ENCODE results near the gene COL4A4. TPM values are rescaled to one million over a fixed set of nuclear protein-coding genes. Genes with fewer than 3 reads are reported as not detected.

Gene COL4A4
- total and polyA plus RNA-seq, 2 donors (not counting 1 experiment from before 2014, with no cell fraction given): 6.2 to 30.2 TPM

GRCh38 chr2:226971084-226971483 lies 192.9 kb downstream of the COL4A4 start:
- Histone ChIP-seq H4K20me1 (ENCODE audit: control insufficient read depth, insufficient read depth, low read length, poor library complexity, severe bottlenecking) (no peaks in the 10 kb centered on the region), H3K4me2 (replicated peaks; ENCODE audit: low read depth, low read length, poor library complexity, severe bottlenecking) (peak overlapping the region; percentile 74), H3K36me3 (replicated peaks in 1 of 2; ENCODE audit: control extremely low read depth in 1 of 2, control insufficient read depth in 1 of 2, extremely low read depth in 1 of 2, insufficient read depth in 2 of 2, low read length in 1 of 2) (peaks cover 0 to 9% of the 10 kb centered on the region in 2 experiments), H3K27ac (ENCODE audit: low read length in 2 of 2) (peak overlapping the region; percentile 79 to 92), H3K9me3 (ENCODE audit: control extremely low read depth in 1 of 3, control insufficient read depth in 2 of 3, insufficient read depth in 1 of 3, low read length in 2 of 3) (peaks cover 0 to 3% (median 0%) of the 10 kb centered on the region in 3 donors), H3K9ac (ENCODE audit: low read length) (peak overlapping the region; percentile 68), H3K4me3 (ENCODE audit: control extremely low read depth in 1 of 5, extremely low read depth in 1 of 5, insufficient read depth in 1 of 5, low read depth in 2 of 5, low read length in 4 of 5) (peak overlapping the region in 3 of 5 experiments; percentile 7 to 66 (median 41)), H3K79me2 (ENCODE audit: control insufficient read depth, insufficient read depth, low read length) (peaks cover 10% of the 10 kb centered on the region), H2AFZ (ENCODE audit: insufficient read depth, low read depth, low read length, poor library complexity, severe bottlenecking) (peak overlapping the region; percentile 76), H3K4me1 (ENCODE audit: control insufficient read depth in 2 of 2, insufficient read depth in 2 of 2, low read length in 2 of 2) (peaks cover 27 to 31% of the 10 kb centered on the region in 2 donors), H3K27me3 (replicated peaks in 1 of 4; ENCODE audit: control extremely low read depth in 1 of 4, control insufficient read depth in 3 of 4, insufficient read depth in 4 of 4, low read length in 3 of 4) (no peaks in the 10 kb centered on the region)
- ChIA-PET CTCF (interaction anchor here (0.9 kb wide), 1 partner anchor 135 kb away, joined by 6 read pairs; the partner anchor contains the start of gene RHBDD1), POLR2A (interaction anchor here (0.6 to 2.5 kb wide), 4 partner anchors 19 to 172 kb away, joined by 3 to 9 read pairs (median 4); partner anchors contain the start of gene IRS1)
- TF ChIP-seq EZH2 (IDR thresholded peaks at IDR 0.05; ENCODE audit: borderline replicate concordance, insufficient read depth, low read depth, low read length, poor library complexity, severe bottlenecking) (no peak), CTCF (IDR thresholded peaks at IDR 0.05) (no peak)
- Mint-ChIP-seq H3K9me3 (ENCODE audit: insufficient read depth) (no peaks in the 10 kb centered on the region), H3K27ac (peak overlapping the region; percentile 99), H3K4me1 (peaks cover 44% of the 10 kb centered on the region), H3K4me3 (peak overlapping the region; percentile 88), H3K27me3 (no peaks in the 10 kb centered on the region)
- intact Hi-C loops (cut with micrococcal nuclease): loop anchor here (1.0 kb wide), 2 partner anchors 65 to 135 kb away; partner anchors contain the start of gene RHBDD1
- ATAC-seq (ENCODE audit: low read depth): peak; percentile 64
- 8% methylated on average over 4 of the region's 6 CpGs for WGBS (ENCODE audit: insufficient coverage)
- peak; percentile 65 for DNase-seq

GRCh38 chr2:226970362-226970761 lies 193.6 kb downstream of the COL4A4 start:
- no peak for TF ChIP-seq CTCF (IDR thresholded peaks at IDR 0.05)
- TF ChIP-seq EZH2 (IDR thresholded peaks at IDR 0.05; ENCODE audit: borderline replicate concordance, insufficient read depth, low read depth, low read length, poor library complexity, severe bottlenecking): no peak
- no peaks in the 10 kb centered on the region for H3K27me3 ChIP-seq (replicated peaks in 1 of 4; ENCODE audit: control extremely low read depth in 1 of 4, control insufficient read depth in 3 of 4, insufficient read depth in 4 of 4, low read length in 3 of 4)
- peaks cover 0 to 7% of the 10 kb centered on the region in 2 experiments for H3K36me3 ChIP-seq (replicated peaks in 1 of 2; ENCODE audit: control extremely low read depth in 1 of 2, control insufficient read depth in 1 of 2, extremely low read depth in 1 of 2, insufficient read depth in 2 of 2, low read length in 1 of 2)
- peaks cover 0 to 3% (median 0%) of the 10 kb centered on the region in 3 donors for H3K9me3 ChIP-seq (ENCODE audit: control extremely low read depth in 1 of 3, control insufficient read depth in 2 of 3, insufficient read depth in 1 of 3, low read length in 2 of 3)
- CTCF ChIA-PET: interaction anchor here (0.7 to 1.0 kb wide), 3 partner anchors 60 to 170 kb away, joined by 3 to 4 read pairs (median 4); partner anchors contain the start of gene IRS1
- peak overlapping the region; percentile 76 for H2AFZ ChIP-seq (ENCODE audit: insufficient read depth, low read depth, low read length, poor library complexity, severe bottlenecking)
- peak overlapping the region; percentile 68 for H3K9ac ChIP-seq (ENCODE audit: low read length)
- H3K27ac ChIP-seq (ENCODE audit: low read length in 2 of 2): peak overlapping the region; percentile 79 to 92
- Mint-ChIP-seq H3K9me3 (ENCODE audit: insufficient read depth) (no peaks in the 10 kb centered on the region), H3K4me3 (peak overlapping the region; percentile 88), H3K27ac (peak overlapping the region; percentile 96), H3K4me1 (peaks cover 44% of the 10 kb centered on the region), H3K27me3 (no peaks in the 10 kb centered on the region)
- intact Hi-C loops (cut with micrococcal nuclease): no loop called here
- 20% methylated on average over 1 of the region's 3 CpGs for WGBS (ENCODE audit: insufficient coverage)
- H3K4me1 ChIP-seq (ENCODE audit: control insufficient read depth in 2 of 2, insufficient read depth in 2 of 2, low read length in 2 of 2): peaks cover 27 to 31% of the 10 kb centered on the region in 2 donors
- peak overlapping the region; percentile 74 for H3K4me2 ChIP-seq (replicated peaks; ENCODE audit: low read depth, low read length, poor library complexity, severe bottlenecking)
- H3K79me2 ChIP-seq (ENCODE audit: control insufficient read depth, insufficient read depth, low read length): peaks cover 10% of the 10 kb centered on the region
- DNase-seq: peak; percentile 47
- peak overlapping the region in 4 of 5 experiments; percentile 7 to 66 (median 28) for H3K4me3 ChIP-seq (ENCODE audit: control extremely low read depth in 1 of 5, extremely low read depth in 1 of 5, insufficient read depth in 1 of 5, low read depth in 2 of 5, low read length in 4 of 5)
- POLR2A ChIA-PET: interaction anchor here (2.5 kb wide), 1 partner anchor 171 kb away, joined by 9 read pairs; the partner anchor contains the start of gene IRS1
- H4K20me1 ChIP-seq (ENCODE audit: control insufficient read depth, insufficient read depth, low read length, poor library complexity, severe bottlenecking): no peaks in the 10 kb centered on the region
- ATAC-seq (ENCODE audit: low read depth): peak; percentile 40

Measured in B cell (primary cell).